ENCODE data around the gene INIP.

The INIP gene

GRCh38 chr9:112663681-112664080 lies 54.2 kb downstream of the INIP start:
- TF ChIP-seq, protein P1, sequence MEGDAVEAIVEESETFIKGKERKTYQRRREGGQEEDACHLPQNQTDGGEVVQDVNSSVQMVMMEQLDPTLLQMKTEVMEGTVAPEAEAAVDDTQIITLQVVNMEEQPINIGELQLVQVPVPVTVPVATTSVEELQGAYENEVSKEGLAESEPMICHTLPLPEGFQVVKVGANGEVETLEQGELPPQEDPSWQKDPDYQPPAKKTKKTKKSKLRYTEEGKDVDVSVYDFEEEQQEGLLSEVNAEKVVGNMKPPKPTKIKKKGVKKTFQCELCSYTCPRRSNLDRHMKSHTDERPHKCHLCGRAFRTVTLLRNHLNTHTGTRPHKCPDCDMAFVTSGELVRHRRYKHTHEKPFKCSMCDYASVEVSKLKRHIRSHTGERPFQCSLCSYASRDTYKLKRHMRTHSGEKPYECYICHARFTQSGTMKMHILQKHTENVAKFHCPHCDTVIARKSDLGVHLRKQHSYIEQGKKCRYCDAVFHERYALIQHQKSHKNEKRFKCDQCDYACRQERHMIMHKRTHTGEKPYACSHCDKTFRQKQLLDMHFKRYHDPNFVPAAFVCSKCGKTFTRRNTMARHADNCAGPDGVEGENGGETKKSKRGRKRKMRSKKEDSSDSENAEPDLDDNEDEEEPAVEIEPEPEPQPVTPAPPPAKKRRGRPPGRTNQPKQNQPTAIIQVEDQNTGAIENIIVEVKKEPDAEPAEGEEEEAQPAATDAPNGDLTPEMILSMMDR (IDR thresholded peaks at IDR 0.05; ENCODE audit: insufficient read depth, low read depth, low read length, missing control alignments) = no peak
- H3K4me3 ChIP-seq (ENCODE audit: low read length) = no peak overlapping the region
- no peak for DNase-seq (ENCODE audit: low read depth)

GRCh38 chr9:112659906-112660305 lies 58.0 kb downstream of the INIP start:
- DNase-seq (ENCODE audit: low read depth) = no peak
- TF ChIP-seq, protein P1 (IDR thresholded peaks at IDR 0.05; ENCODE audit: insufficient read depth, low read depth, low read length, missing control alignments) = no peak
- no peak overlapping the region for H3K4me3 ChIP-seq (ENCODE audit: low read length)

DNA sequence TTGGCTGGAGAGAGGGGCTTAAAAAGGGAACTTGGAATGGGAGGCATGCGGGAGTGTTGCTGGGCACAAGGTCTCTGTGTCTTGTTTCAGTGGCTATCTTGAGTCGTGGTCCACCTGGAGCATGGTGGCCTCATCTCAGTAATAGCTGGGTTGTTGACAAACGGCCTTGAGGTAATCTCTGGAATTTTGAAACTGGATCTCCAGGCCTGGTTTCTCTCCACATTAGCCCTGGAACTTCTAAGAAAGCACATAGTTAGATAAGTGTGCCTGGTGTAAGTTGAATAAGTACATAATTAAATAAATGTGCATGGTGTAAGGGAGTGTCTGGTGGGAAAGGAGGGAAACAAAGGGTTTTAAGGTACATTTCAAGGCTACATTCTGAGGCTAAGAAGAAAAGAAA lies 62.2 kb downstream of the INIP start:
- TF ChIP-seq, protein P1 (IDR thresholded peaks at IDR 0.05; ENCODE audit: insufficient read depth, low read depth, low read length, missing control alignments) = no peak
- H3K4me3 ChIP-seq (ENCODE audit: low read length) = no peak overlapping the region
- DNase-seq (ENCODE audit: low read depth) = no peak

- TF ChIP-seq, protein P1 (IDR thresholded peaks at IDR 0.05; ENCODE audit: insufficient read depth, low read depth, low read length, missing control alignments) = no peak
- H3K4me3 ChIP-seq (ENCODE audit: low read length) = no peak overlapping the region
- DNase-seq (ENCODE audit: low read depth) = no peak
These were observed 63.6 kb downstream of the INIP start for GRCh38 chr9:112654282-112654681.

- H3K4me3 ChIP-seq (ENCODE audit: low read length) = no peak overlapping the region
- DNase-seq (ENCODE audit: low read depth) = no peak
- TF ChIP-seq, protein P1 (IDR thresholded peaks at IDR 0.05; ENCODE audit: insufficient read depth, low read depth, low read length, missing control alignments) = no peak
These were observed 69.3 kb downstream of the INIP start for GRCh38 chr9:112648624-112649023.

DNA sequence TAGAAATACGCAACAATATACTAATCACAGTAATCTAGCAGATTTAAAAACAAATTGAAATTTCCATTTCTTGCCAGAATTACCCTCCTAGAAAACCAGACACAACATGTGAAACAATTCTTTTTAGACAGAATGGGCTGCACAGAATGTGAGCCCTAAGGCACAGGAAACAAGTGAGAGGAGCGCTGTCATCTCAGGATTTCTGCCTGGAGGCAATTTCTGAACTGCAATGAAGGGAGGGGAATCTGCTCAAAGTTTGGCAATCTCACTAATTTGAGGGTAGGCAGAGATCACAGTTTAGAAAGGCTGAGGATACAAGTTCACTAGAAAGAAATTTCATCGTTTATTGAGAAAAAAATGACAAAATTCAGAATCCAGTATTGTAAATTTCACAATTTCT lies 70.3 kb downstream of the INIP start:
- DNase-seq (ENCODE audit: low read depth) = peak; percentile 34
- TF ChIP-seq, protein P1 (IDR thresholded peaks at IDR 0.05; ENCODE audit: insufficient read depth, low read depth, low read length, missing control alignments) = no peak
- no peak overlapping the region for H3K4me3 ChIP-seq (ENCODE audit: low read length)

- no peak for DNase-seq (ENCODE audit: low read depth)
- TF ChIP-seq, protein P1 (IDR thresholded peaks at IDR 0.05; ENCODE audit: insufficient read depth, low read depth, low read length, missing control alignments) = no peak
- H3K4me3 ChIP-seq (ENCODE audit: low read length) = no peak overlapping the region
These were observed 75.8 kb downstream of the INIP start for GRCh38 chr9:112642126-112642525.

Measured in epithelial cell of esophagus (primary cell).